Ovary (tissue), 3 donors: Measurements from ENCODE around the gene DRAM1.

Experiments
- CTCF ChIP-seq, 3 donors: fragments of 450-650 bp in 2 of 3; fragments of 200-600 bp in 1 of 3; IDR thresholded peaks; one replicate each; pipeline versions ENCODE4 v1.5.1 to v1.8.0; 2016 to 2022; ENCODE audit warnings: antibody characterized with exemption in 3 of 3, mild to moderate bottlenecking in 1 of 3
- EP300 ChIP-seq: sonication (generic); formaldehyde crosslinking; IDR thresholded peaks from one replicate; pipeline ENCODE4 v1.6.1; 2017; ENCODE audit warnings: antibody characterized with exemption
- POLR2A ChIP-seq: fragments of 450-650 bp; IDR thresholded peaks from one replicate; pipeline ENCODE4 v1.6.1; 2017; ENCODE audit warnings: antibody characterized with exemption, mild to moderate bottlenecking, moderate library complexity
- donor health status: DM: no; HTN: no; CAD: no.

DNA sequence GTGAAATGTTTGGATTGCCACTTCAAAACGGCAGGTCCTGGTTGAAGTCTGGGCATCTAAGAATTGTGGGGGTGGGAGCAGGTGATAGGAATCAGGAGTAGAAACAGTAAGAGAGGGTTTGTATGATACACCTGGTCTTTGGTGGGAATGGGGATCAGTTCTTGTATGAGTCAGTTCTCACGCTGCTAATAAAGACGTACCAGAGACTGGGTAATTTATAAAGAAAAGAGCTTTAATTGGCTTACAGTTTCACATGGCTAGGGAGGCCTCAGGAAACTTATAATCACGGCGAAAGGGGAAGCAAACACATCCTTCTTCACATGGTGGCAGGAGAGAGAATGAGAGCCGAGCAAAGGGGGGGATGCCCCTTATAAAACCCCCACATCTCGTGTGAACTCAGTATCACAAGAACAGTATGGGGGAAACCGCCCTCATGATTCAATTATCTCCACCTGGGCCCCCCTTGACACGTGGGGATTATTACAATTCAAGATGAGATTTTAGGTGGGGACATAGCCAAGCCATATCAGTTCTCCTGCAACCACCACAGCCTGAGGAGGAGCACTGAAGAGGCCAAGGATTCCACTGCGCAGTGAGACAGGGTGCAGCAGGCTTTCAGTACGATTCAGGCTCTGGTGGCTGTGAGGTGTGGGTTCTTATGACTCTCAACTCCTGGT, 52.1 kb downstream of the DRAM1 start:
- TF ChIP-seq CTCF (IDR thresholded peaks at IDR 0.05) (no peak), EP300 (no peak), POLR2A (no peak)
